Adipocyte (in vitro differentiated cells): ENCODE measurements around the gene GMCL1.

Experiments
- DNase-seq: peaks from one replicate; pipeline ENCODE4 v3.0.0-alpha.2; 2015; ENCODE audit warnings: low read depth
- H3K27me3 ChIP-seq: replicated peaks from 2 replicates; pipeline ENCODE4 v1.7.0; 2013; ENCODE audit warnings: mild to moderate bottlenecking, low read length, moderate library complexity; ENCODE audit not compliant: control insufficient read depth, insufficient read depth
- H3K36me3 ChIP-seq: 2 replicates; pipeline ENCODE4 v1.7.0; 2013; ENCODE audit warnings: low read length, mild to moderate bottlenecking, moderate library complexity; ENCODE audit not compliant: control insufficient read depth, insufficient read depth, severe bottlenecking
- H3K4me1 ChIP-seq: 2 replicates; pipeline ENCODE4 v1.7.0; 2013; ENCODE audit warnings: mild to moderate bottlenecking, low read length, moderate library complexity; ENCODE audit not compliant: control insufficient read depth, insufficient read depth
- H3K4me3 ChIP-seq: 2 replicates; pipeline ENCODE4 v1.7.0; 2013; ENCODE audit warnings: mild to moderate bottlenecking, low read length, moderate library complexity
- H3K9ac ChIP-seq: 2 replicates; pipeline ENCODE4 v1.7.0; 2013; ENCODE audit warnings: mild to moderate bottlenecking, low read length, moderate library complexity
- H3K9me3 ChIP-seq: 2 replicates; pipeline ENCODE4 v1.7.0; 2013; ENCODE audit warnings: mild to moderate bottlenecking, low read length, moderate library complexity; ENCODE audit not compliant: control insufficient read depth

Gene GMCL1

GRCh38 chr2:69914950-69915945, 85.8 kb downstream of the GMCL1 start, which contains the start of gene MXD1:
Gene MXD1, plus strand, starts transcription at chr2:69915109. Its CDS starts 222 bp downstream, at chr2:69915331.
- H3K4me1 ChIP-seq: peaks cover 32% of the 10 kb centered on the region
- peak; percentile 42 for DNase-seq
- peak within 1 kb of the TSS; percentile 89 for H3K9ac ChIP-seq
- H3K36me3 ChIP-seq: peaks cover 29% of the 10 kb centered on the region
- H3K9me3 ChIP-seq: no peaks in the 10 kb centered on the region
- H3K4me3 ChIP-seq: peak within 1 kb of the TSS; percentile 84
- H3K27me3 ChIP-seq: no peaks in the 10 kb centered on the region

- Histone ChIP-seq H3K4me3 (peak overlapping the region; percentile 84), H3K36me3 (peaks cover 29% of the 10 kb centered on the region), H3K27me3 (no peaks in the 10 kb centered on the region), H3K4me1 (peaks cover 32% of the 10 kb centered on the region), H3K9me3 (no peaks in the 10 kb centered on the region), H3K9ac (peak overlapping the region; percentile 89)
- no peak for DNase-seq
Observed at GRCh38 chr2:69916106-69916505, 86.6 kb downstream of the GMCL1 start.

- peaks cover 32% of the 10 kb centered on the region for H3K4me1 ChIP-seq
- peak; percentile 75 for DNase-seq
- H3K4me3 ChIP-seq: peak overlapping the region; percentile 65
- peak overlapping the region; percentile 67 for H3K9ac ChIP-seq
- peaks cover 40% of the 10 kb centered on the region for H3K36me3 ChIP-seq
- H3K9me3 ChIP-seq: no peaks in the 10 kb centered on the region
- no peaks in the 10 kb centered on the region for H3K27me3 ChIP-seq
Observed at GRCh38 chr2:69917852-69918251, 88.4 kb downstream of the GMCL1 start.

GRCh38 chr2:69918401-69918800, 88.9 kb downstream of the GMCL1 start:
- peak overlapping the region; percentile 65 for H3K4me3 ChIP-seq
- no peaks in the 10 kb centered on the region for H3K27me3 ChIP-seq
- H3K4me1 ChIP-seq: peaks cover 32% of the 10 kb centered on the region
- no peaks in the 10 kb centered on the region for H3K9me3 ChIP-seq
- peaks cover 42% of the 10 kb centered on the region for H3K36me3 ChIP-seq
- DNase-seq: no peak
- H3K9ac ChIP-seq: peak overlapping the region; percentile 67

- no peaks in the 10 kb centered on the region for H3K27me3 ChIP-seq
- no peak overlapping the region for H3K9ac ChIP-seq
- H3K9me3 ChIP-seq: no peaks in the 10 kb centered on the region
- DNase-seq: no peak
- no peak overlapping the region for H3K4me3 ChIP-seq
- H3K36me3 ChIP-seq: peaks cover 60% of the 10 kb centered on the region
- H3K4me1 ChIP-seq: peaks cover 23% of the 10 kb centered on the region
Observed at GRCh38 chr2:69923116-69923515, 93.7 kb downstream of the GMCL1 start.

GRCh38 chr2:69926849-69927515, 97.5 kb downstream of the GMCL1 start:
- peaks cover 16% of the 10 kb centered on the region for H3K4me1 ChIP-seq
- no peak overlapping the region for H3K4me3 ChIP-seq
- H3K9me3 ChIP-seq: no peaks in the 10 kb centered on the region
- H3K36me3 ChIP-seq: peaks cover 51% of the 10 kb centered on the region
- DNase-seq: peak; percentile 85
- no peaks in the 10 kb centered on the region for H3K27me3 ChIP-seq
- H3K9ac ChIP-seq: peak overlapping the region; percentile 6
